HepG2 (cell line): ENCODE data around the gene MAPKAPK3. TPM values are rescaled to one million over a fixed set of nuclear protein-coding genes. Genes with fewer than 3 reads are reported as not detected.

Source experiments
- ATAC-seq: fragments of 200-7000 bp; cut with Tn5 transposase; 3 replicates; pipeline ENCODE4 v1.9.1; 2020; ENCODE audit warnings: mild to moderate bottlenecking, moderate library complexity
- BruUV-seq: library from RNA; stranded (reverse); fragments of 400-500 nt; replicated peaks from 2 replicates; lab custom pipeline; 2021; lab: Mats Ljungman, UMichigan
- CTCF ChIA-PET: fragments of 300-600 bp; formaldehyde crosslinking; extraction: SDS; loops from one replicate; lab custom pipeline; 2021; ENCODE audit warnings: low total read pairs, inconsistent platforms, low intra/inter-chr PET ratio; lab: Yijun Ruan, JAX
- POLR2A ChIA-PET: fragments of 350-600 bp; sonication (Branson Sonifier 250); formaldehyde crosslinking; loops from one replicate; lab custom pipeline; 2020; ENCODE audit warnings: antibody characterized with exemption, inconsistent platforms; lab: Yijun Ruan, JAX
- DNase-seq: peaks from one replicate; pipeline ENCODE4 v3.0.0-alpha.2; 2015; ENCODE audit warnings: low spot score
- FAIRE-seq: peaks from 3 replicates; lab custom pipeline; 2011; peaks lifted over from hg19 to GRCh38; lab: Jason Lieb, UNC
- H2AFZ ChIP-seq: one replicate; pipeline ENCODE4 v1.6.1; 2011; ENCODE audit warnings: low read length, inconsistent platforms
- H3K27ac ChIP-seq: fragments of 300-600 bp; 3 replicates; pipeline ENCODE4 v1.8.0; 2011; ENCODE audit warnings: mixed run types, mild to moderate bottlenecking, mixed read lengths, low read length, inconsistent platforms; ENCODE audit not compliant: insufficient read depth; ENCODE audit errors: extremely low read length
- H3K27me3 ChIP-seq, 2 experiments: fragments of 200-600 bp in 1 of 2; 2 replicates in 1 of 2; 3 replicates in 1 of 2; pipeline versions ENCODE4 v1.6.0 to v1.8.0; 2011; ENCODE audit warnings: low read length in 2 of 2, mild to moderate bottlenecking in 2 of 2, moderate library complexity in 2 of 2, inconsistent platforms in 1 of 2; ENCODE audit not compliant: insufficient read depth in 2 of 2, control insufficient read depth in 1 of 2
- H3K36me3 ChIP-seq, 2 experiments: fragments of 200-600 bp in 1 of 2; replicated peaks in 1 of 2; 2 replicates in 1 of 2; 3 replicates in 1 of 2; pipeline versions ENCODE4 v1.5.1 to v1.8.0; 2011; ENCODE audit warnings: low read length in 2 of 2, inconsistent platforms in 1 of 2; ENCODE audit not compliant: insufficient read depth in 2 of 2, control insufficient read depth in 1 of 2
- H3K4me1 ChIP-seq: 2 replicates; pipeline ENCODE4 v1.5.1; 2012; ENCODE audit warnings: low read length, inconsistent platforms; ENCODE audit not compliant: insufficient read depth
- H3K4me2 ChIP-seq: 2 replicates; pipeline ENCODE4 v1.6.0; 2011; ENCODE audit warnings: low read depth, low read length, inconsistent platforms
- H3K4me3 ChIP-seq, 3 experiments: fragments of 200-600 bp in 1 of 3; sonication (generic), shearing (Covaris generic) in 1 of 3; replicated peaks in 1 of 3; 2 replicates each; pipeline ENCODE4 v1.5.1; 2011 to 2016; ENCODE audit warnings: low read length in 3 of 3, inconsistent platforms in 2 of 3, low read depth in 2 of 3, mild to moderate bottlenecking in 2 of 3, control low read depth in 1 of 3, mixed read lengths in 1 of 3; ENCODE audit not compliant: insufficient read depth in 1 of 3
- H3K79me2 ChIP-seq: one replicate; pipeline ENCODE4 v1.6.1; 2011; ENCODE audit warnings: low read length, inconsistent platforms; ENCODE audit not compliant: insufficient read depth
- H3K9ac ChIP-seq: 2 replicates; pipeline ENCODE4 v1.6.0; 2011; ENCODE audit warnings: mild to moderate bottlenecking, low read depth, low read length, inconsistent platforms; ENCODE audit not compliant: insufficient read depth
- H3K9me3 ChIP-seq: 2 replicates; pipeline ENCODE4 v1.5.1; 2012; ENCODE audit warnings: mild to moderate bottlenecking, low read length
- H4K20me1 ChIP-seq: 2 replicates; pipeline ENCODE4 v1.6.0; 2011; ENCODE audit warnings: inconsistent platforms, mild to moderate bottlenecking, low read length, moderate library complexity; ENCODE audit not compliant: insufficient read depth
- FOXO1 ChIP-seq: sonication (generic); formaldehyde crosslinking; IDR thresholded peaks from 2 replicates; pipeline ENCODE4 v1.4.0; 2020; ENCODE audit warnings: missing genetic modification reagents
- SP140L ChIP-seq: sonication (generic); formaldehyde crosslinking; IDR thresholded peaks from 2 replicates; pipeline ENCODE4 v1.4.0; 2020; ENCODE audit warnings: missing genetic modification reagents, borderline replicate concordance
- ZNF143 ChIP-seq: sonication (generic); formaldehyde crosslinking; IDR thresholded peaks from 2 replicates; pipeline ENCODE4 v1.4.0; 2020; ENCODE audit warnings: missing genetic modification reagents
- WGBS: methylation state at CpG from one replicate; pipeline ENCODE4 v1.1.6; 2017; ENCODE audit warnings: low lambda C conversion rate; 5-methylcytosine and 5-hydroxymethylcytosine counted together
- in situ Hi-C: cut with HindIII; loops from 2 replicates; pipeline ENCODE4 v1.10.0; 2017; ENCODE audit warnings: low pct_unique_long_range_greater_than_20kb; ENCODE audit not compliant: extremely low pct_ligation_motif_present
- intact Hi-C: fragments of 100-400 bp; cut with micrococcal nuclease; formaldehyde crosslinking; loops from one replicate; pipeline ENCODE4 v1.10.0; 2022; ENCODE audit not compliant: unreplicated experiment
- polyA plus RNA-seq, 8 experiments: library from polyadenylated mRNA; depleted of rRNA in 3 of 8; stranded (reverse) in 7 of 8; unstranded in 1 of 8; fragments of >200 nt; fragmentation: Illumina TruSeq in 4 of 8; extraction: Trizol in 4 of 8; gene quantifications; 2 replicates each; pipeline versions ENCODE4 v1.2.1 to v1.2.3, GENCODE V29; 2011 to 2016; ENCODE audit warnings: low read depth in 4 of 8, missing spikeins in 1 of 8, mixed read lengths in 1 of 8; ENCODE audit not compliant: insufficient read depth in 1 of 8
- total RNA-seq, 5 experiments: library from RNA; depleted of rRNA; stranded (reverse); fragments of >200 nt; fragmentation: Illumina TruSeq; extraction: Trizol; gene quantifications; 2 replicates each; pipeline ENCODE4 v1.2.3, GENCODE V29; 2016; ENCODE audit warnings: low read depth in 1 of 5
- TF ChIP-seq, protein P1 (sequence below): sonication (generic); formaldehyde crosslinking; IDR thresholded peaks from 2 replicates; pipeline ENCODE4 v1.5.0; 2020; ENCODE audit warnings: mild to moderate bottlenecking, missing genetic modification reagents, borderline replicate concordance
- TF ChIP-seq, protein P2 (sequence below): sonication (generic); formaldehyde crosslinking; IDR thresholded peaks from 2 replicates; pipeline ENCODE4 v1.8.1; 2023; ENCODE audit warnings: missing genetic modification reagents, inconsistent platforms, borderline replicate concordance
- TF ChIP-seq, protein P3 (sequence below): IDR thresholded peaks from 2 replicates; pipeline ENCODE4 v1.6.1; 2016
- TF ChIP-seq, protein P4 (sequence below): IDR thresholded peaks from 2 replicates; pipeline ENCODE4 v1.6.1; 2016; ENCODE audit warnings: low read depth, control low read depth

Gene MAPKAPK3
- total and polyA plus RNA-seq, 2 of the 13 experiments (the other 11 are each of a cell fraction or from before 2014, with no cell fraction given) = 39.9 to 41.2 TPM

DNA sequence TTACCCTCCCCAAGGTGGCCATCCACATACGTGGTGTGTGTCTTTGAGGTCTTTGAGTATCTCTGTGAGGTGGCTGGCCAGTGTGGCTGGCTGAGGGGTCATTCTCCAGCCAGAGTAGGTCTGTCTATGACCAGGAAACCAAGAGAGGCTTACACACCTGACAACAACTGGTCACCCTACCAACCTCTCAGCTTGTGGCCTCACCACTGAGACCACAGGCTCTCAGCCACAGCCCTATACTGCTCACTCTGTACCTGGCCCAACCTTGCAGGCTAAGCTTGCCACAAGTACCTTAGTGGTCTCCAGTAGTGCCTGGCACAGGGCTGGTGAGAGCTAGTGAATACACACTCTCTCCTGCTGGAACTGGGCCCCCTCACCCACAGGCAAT, 42.5 kb upstream of the MAPKAPK3 start:
- WGBS = 83% methylated on average over 1 of the region's 1 CpG
- ChIA-PET CTCF (interaction anchor here (7.2 kb wide), 1 partner anchor 39 kb away, joined by 182 read pairs; the partner anchor contains the start of genes CISH and MAPKAPK3), POLR2A (no interaction called here)
- no peak overlapping the region for H3K4me3 ChIP-seq
- peaks cover 34% of the 10 kb centered on the region for H3K4me1 ChIP-seq
- intact Hi-C loops = no loop called here
- no TSS peak for BruUV-seq
- H3K9me3 ChIP-seq = no peaks in the 10 kb centered on the region
- H3K79me2 ChIP-seq = no peaks in the 10 kb centered on the region
- ATAC-seq = no peak
- DNase-seq = no peak
- no peak overlapping the region for H3K27ac ChIP-seq
- H3K9ac ChIP-seq = no peak overlapping the region
- in situ Hi-C loops = loop anchor here (5.0 kb wide), 3 partner anchors 38 to 808 kb away; partner anchors contain the start of gene CISH
- no peaks in the 10 kb centered on the region; a peak in 3 of 5 replicates for H3K36me3 ChIP-seq
- H2AFZ ChIP-seq = no peak overlapping the region
- H3K4me2 ChIP-seq = no peak overlapping the region
- no peak for TF ChIP-seq FOXO1 (CRISPR knock-in tag)
- TF ChIP-seq, protein P1, sequence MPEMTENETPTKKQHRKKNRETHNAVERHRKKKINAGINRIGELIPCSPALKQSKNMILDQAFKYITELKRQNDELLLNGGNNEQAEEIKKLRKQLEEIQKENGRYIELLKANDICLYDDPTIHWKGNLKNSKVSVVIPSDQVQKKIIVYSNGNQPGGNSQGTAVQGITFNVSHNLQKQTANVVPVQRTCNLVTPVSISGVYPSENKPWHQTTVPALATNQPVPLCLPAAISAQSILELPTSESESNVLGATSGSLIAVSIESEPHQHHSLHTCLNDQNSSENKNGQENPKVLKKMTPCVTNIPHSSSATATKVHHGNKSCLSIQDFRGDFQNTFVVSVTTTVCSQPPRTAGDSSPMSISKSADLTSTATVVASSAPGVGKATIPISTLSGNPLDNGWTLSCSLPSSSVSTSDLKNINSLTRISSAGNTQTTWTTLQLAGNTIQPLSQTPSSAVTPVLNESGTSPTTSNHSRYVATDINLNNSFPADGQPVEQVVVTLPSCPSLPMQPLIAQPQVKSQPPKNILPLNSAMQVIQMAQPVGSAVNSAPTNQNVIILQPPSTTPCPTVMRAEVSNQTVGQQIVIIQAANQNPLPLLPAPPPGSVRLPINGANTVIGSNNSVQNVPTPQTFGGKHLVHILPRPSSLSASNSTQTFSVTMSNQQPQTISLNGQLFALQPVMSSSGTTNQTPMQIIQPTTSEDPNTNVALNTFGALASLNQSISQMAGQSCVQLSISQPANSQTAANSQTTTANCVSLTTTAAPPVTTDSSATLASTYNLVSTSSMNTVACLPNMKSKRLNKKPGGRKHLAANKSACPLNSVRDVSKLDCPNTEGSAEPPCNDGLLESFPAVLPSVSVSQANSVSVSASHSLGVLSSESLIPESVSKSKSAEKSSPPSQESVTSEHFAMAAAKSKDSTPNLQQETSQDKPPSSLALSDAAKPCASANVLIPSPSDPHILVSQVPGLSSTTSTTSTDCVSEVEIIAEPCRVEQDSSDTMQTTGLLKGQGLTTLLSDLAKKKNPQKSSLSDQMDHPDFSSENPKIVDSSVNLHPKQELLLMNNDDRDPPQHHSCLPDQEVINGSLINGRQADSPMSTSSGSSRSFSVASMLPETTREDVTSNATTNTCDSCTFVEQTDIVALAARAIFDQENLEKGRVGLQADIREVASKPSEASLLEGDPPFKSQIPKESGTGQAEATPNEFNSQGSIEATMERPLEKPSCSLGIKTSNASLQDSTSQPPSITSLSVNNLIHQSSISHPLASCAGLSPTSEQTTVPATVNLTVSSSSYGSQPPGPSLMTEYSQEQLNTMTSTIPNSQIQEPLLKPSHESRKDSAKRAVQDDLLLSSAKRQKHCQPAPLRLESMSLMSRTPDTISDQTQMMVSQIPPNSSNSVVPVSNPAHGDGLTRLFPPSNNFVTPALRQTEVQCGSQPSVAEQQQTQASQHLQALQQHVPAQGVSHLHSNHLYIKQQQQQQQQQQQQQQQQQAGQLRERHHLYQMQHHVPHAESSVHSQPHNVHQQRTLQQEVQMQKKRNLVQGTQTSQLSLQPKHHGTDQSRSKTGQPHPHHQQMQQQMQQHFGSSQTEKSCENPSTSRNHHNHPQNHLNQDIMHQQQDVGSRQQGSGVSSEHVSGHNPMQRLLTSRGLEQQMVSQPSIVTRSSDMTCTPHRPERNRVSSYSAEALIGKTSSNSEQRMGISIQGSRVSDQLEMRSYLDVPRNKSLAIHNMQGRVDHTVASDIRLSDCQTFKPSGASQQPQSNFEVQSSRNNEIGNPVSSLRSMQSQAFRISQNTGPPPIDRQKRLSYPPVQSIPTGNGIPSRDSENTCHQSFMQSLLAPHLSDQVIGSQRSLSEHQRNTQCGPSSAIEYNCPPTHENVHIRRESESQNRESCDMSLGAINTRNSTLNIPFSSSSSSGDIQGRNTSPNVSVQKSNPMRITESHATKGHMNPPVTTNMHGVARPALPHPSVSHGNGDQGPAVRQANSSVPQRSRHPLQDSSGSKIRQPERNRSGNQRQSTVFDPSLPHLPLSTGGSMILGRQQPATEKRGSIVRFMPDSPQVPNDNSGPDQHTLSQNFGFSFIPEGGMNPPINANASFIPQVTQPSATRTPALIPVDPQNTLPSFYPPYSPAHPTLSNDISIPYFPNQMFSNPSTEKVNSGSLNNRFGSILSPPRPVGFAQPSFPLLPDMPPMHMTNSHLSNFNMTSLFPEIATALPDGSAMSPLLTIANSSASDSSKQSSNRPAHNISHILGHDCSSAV (CRISPR knock-in tag) = no peak
- TF ChIP-seq, protein P2, sequence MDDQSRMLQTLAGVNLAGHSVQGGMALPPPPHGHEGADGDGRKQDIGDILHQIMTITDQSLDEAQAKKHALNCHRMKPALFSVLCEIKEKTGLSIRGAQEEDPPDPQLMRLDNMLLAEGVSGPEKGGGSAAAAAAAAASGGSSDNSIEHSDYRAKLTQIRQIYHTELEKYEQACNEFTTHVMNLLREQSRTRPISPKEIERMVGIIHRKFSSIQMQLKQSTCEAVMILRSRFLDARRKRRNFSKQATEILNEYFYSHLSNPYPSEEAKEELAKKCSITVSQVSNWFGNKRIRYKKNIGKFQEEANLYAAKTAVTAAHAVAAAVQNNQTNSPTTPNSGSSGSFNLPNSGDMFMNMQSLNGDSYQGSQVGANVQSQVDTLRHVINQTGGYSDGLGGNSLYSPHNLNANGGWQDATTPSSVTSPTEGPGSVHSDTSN (CRISPR knock-in tag) = no peak
- TF ChIP-seq SP140L (CRISPR knock-in tag) = no peak
- TF ChIP-seq, protein P3, sequence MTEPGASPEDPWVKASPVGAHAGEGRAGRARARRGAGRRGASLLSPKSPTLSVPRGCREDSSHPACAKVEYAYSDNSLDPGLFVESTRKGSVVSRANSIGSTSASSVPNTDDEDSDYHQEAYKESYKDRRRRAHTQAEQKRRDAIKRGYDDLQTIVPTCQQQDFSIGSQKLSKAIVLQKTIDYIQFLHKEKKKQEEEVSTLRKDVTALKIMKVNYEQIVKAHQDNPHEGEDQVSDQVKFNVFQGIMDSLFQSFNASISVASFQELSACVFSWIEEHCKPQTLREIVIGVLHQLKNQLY = no peak
- TF ChIP-seq, protein P4, sequence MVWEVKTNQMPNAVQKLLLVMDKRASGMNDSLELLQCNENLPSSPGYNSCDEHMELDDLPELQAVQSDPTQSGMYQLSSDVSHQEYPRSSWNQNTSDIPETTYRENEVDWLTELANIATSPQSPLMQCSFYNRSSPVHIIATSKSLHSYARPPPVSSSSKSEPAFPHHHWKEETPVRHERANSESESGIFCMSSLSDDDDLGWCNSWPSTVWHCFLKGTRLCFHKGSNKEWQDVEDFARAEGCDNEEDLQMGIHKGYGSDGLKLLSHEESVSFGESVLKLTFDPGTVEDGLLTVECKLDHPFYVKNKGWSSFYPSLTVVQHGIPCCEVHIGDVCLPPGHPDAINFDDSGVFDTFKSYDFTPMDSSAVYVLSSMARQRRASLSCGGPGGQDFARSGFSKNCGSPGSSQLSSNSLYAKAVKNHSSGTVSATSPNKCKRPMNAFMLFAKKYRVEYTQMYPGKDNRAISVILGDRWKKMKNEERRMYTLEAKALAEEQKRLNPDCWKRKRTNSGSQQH (CRISPR knock-in tag) = no peak
- TF ChIP-seq ZNF143 = no peak
- H4K20me1 ChIP-seq = no peaks in the 10 kb centered on the region
- no peaks in the 10 kb centered on the region; a peak in 1 of 5 replicates for H3K27me3 ChIP-seq
- no peak for FAIRE-seq
